IMR-90 (cell line): ENCODE data around the gene FAM78A. TPM values are rescaled to one million over a fixed set of nuclear protein-coding genes. Genes with fewer than 3 reads are reported as not detected.

ENCODE experiments used
- ATAC-seq: fragments of 200-7000 bp; cut with Tn5 transposase; 2 replicates; pipeline ENCODE4 v1.9.1; 2020; ENCODE audit warnings: low read depth, mild to moderate bottlenecking, moderate library complexity
- BruUV-seq: library from RNA; stranded (reverse); fragments of 400-500 nt; replicated peaks from 2 replicates; lab custom pipeline; 2021; lab: Mats Ljungman, UMichigan
- CTCF ChIA-PET: fragments of 300-600 bp; formaldehyde crosslinking; extraction: SDS; loops from one replicate; lab custom pipeline; 2021; ENCODE audit warnings: antibody characterized with exemption; lab: Yijun Ruan, JAX
- POLR2A ChIA-PET: fragments of 300-600 bp; sonication (Branson Sonifier 250); formaldehyde crosslinking; loops from one replicate; lab custom pipeline; 2022; ENCODE audit warnings: antibody characterized with exemption; ENCODE audit not compliant: unreplicated experiment; lab: Charles Lee
- DNase-seq: peaks from one replicate; pipeline ENCODE4 v3.0.0; 2013
- H2AFZ ChIP-seq: replicated peaks from 2 replicates; pipeline ENCODE3; 2013; ENCODE audit warnings: low read length, mild to moderate bottlenecking; ENCODE audit not compliant: poor library complexity
- H2AK5ac ChIP-seq: 2 replicates; pipeline ENCODE4 v1.6.1; 2013; ENCODE audit warnings: low read depth, low read length, inconsistent platforms
- H2AK9ac ChIP-seq: replicated peaks from 2 replicates; pipeline ENCODE3; 2013; ENCODE audit warnings: mild to moderate bottlenecking, low read depth, low read length, moderate library complexity; ENCODE audit not compliant: poor library complexity
- H2BK120ac ChIP-seq: 2 replicates; pipeline ENCODE4 v1.6.1; 2013; ENCODE audit warnings: low read depth, low read length, inconsistent platforms
- H2BK15ac ChIP-seq: 3 replicates; pipeline ENCODE4 v1.6.1; 2013; ENCODE audit warnings: low read depth, low read length, inconsistent platforms
- H2BK20ac ChIP-seq: 2 replicates; pipeline ENCODE4 v1.6.1; 2013; ENCODE audit warnings: low read depth, mild to moderate bottlenecking, inconsistent platforms, low read length, moderate library complexity
- H2BK5ac ChIP-seq: 2 replicates; pipeline ENCODE4 v1.6.1; 2013; ENCODE audit warnings: mild to moderate bottlenecking, low read depth, low read length, inconsistent platforms; ENCODE audit not compliant: poor library complexity, severe bottlenecking
- H3K14ac ChIP-seq: replicated peaks from 2 replicates; pipeline ENCODE4 v1.6.1; 2013; ENCODE audit warnings: low read depth, low read length, inconsistent platforms
- H3K18ac ChIP-seq: 2 replicates; pipeline ENCODE4 v1.6.1; 2013; ENCODE audit warnings: low read depth, low read length, control low read depth
- H3K23ac ChIP-seq: 2 replicates; pipeline ENCODE4 v1.6.1; 2013; ENCODE audit warnings: low read depth, low read length, inconsistent platforms
- H3K27ac ChIP-seq: 2 replicates; pipeline ENCODE4 v1.5.1; 2013; ENCODE audit warnings: mild to moderate bottlenecking, control low read depth, low read length; ENCODE audit not compliant: insufficient read depth
- H3K27me3 ChIP-seq: 2 replicates; pipeline ENCODE4 v1.6.1; 2013; ENCODE audit warnings: low read length; ENCODE audit not compliant: control insufficient read depth, insufficient read depth
- H3K36me3 ChIP-seq: 2 replicates; pipeline ENCODE4 v1.6.1; 2013; ENCODE audit warnings: low read length, mixed read lengths; ENCODE audit not compliant: control insufficient read depth, insufficient read depth
- H3K4ac ChIP-seq: 2 replicates; pipeline ENCODE4 v1.6.1; 2013; ENCODE audit warnings: low read depth, low read length, inconsistent platforms
- H3K4me1 ChIP-seq: 2 replicates; pipeline ENCODE4 v1.6.1; 2013; ENCODE audit warnings: low read length, mixed read lengths; ENCODE audit not compliant: control insufficient read depth, insufficient read depth
- H3K4me2 ChIP-seq: 2 replicates; pipeline ENCODE4 v1.6.1; 2013; ENCODE audit warnings: low read depth, mild to moderate bottlenecking, control low read depth, low read length, moderate library complexity
- H3K4me3 ChIP-seq: 2 replicates; pipeline ENCODE4 v1.5.1; 2013; ENCODE audit warnings: low read depth, mild to moderate bottlenecking, control low read depth, low read length, moderate library complexity; ENCODE audit not compliant: insufficient read depth
- H3K56ac ChIP-seq: 2 replicates; pipeline ENCODE4 v1.6.1; 2013; ENCODE audit warnings: low read length, inconsistent platforms; ENCODE audit not compliant: insufficient read depth; ENCODE audit errors: extremely low read depth
- H3K79me1 ChIP-seq, 2 experiments: 2 replicates each; pipeline ENCODE4 v1.6.1; 2013; ENCODE audit warnings: low read length in 2 of 2, inconsistent platforms in 1 of 2, low read depth in 1 of 2
- H3K9ac ChIP-seq: 2 replicates; pipeline ENCODE4 v1.6.1; 2013; ENCODE audit warnings: low read depth, low read length, control low read depth
- H3K9me1 ChIP-seq: 2 replicates; pipeline ENCODE4 v1.6.1; 2013; ENCODE audit warnings: low read length, inconsistent platforms; ENCODE audit not compliant: insufficient read depth
- H3K9me3 ChIP-seq: 2 replicates; pipeline ENCODE4 v1.6.1; 2013; ENCODE audit warnings: low read length; ENCODE audit not compliant: control insufficient read depth, insufficient read depth
- H4K20me1 ChIP-seq: 2 replicates; pipeline ENCODE4 v1.6.1; 2013; ENCODE audit warnings: low read length, inconsistent platforms; ENCODE audit not compliant: insufficient read depth
- H4K5ac ChIP-seq: 2 replicates; pipeline ENCODE4 v1.6.1; 2013; ENCODE audit warnings: mild to moderate bottlenecking, low read depth, low read length, control low read depth
- H4K8ac ChIP-seq, 2 experiments: 2 replicates each; pipeline ENCODE4 v1.6.1; 2013; ENCODE audit warnings: low read depth in 2 of 2, low read length in 2 of 2, control low read depth in 1 of 2, inconsistent platforms in 1 of 2
- H4K91ac ChIP-seq: 2 replicates; pipeline ENCODE4 v1.6.1; 2013; ENCODE audit warnings: low read depth, low read length, inconsistent platforms; ENCODE audit not compliant: insufficient read depth
- BHLHE40 ChIP-seq: fragments of 150-350 bp; IDR thresholded peaks from 2 replicates; pipeline ENCODE4 v1.6.1; 2016; ENCODE audit warnings: mild to moderate bottlenecking, low read depth, low read length
- CEBPB ChIP-seq: IDR thresholded peaks from 2 replicates; pipeline ENCODE4 v1.6.1; 2012; ENCODE audit warnings: low read depth, low read length, improper control_type of control experiment
- CHD1 ChIP-seq: IDR thresholded peaks from 2 replicates; pipeline ENCODE4 v1.6.1; 2012; ENCODE audit warnings: low read depth, low read length, improper control_type of control experiment
- MAFK ChIP-seq: IDR thresholded peaks from 2 replicates; pipeline ENCODE4 v1.6.1; 2012; ENCODE audit warnings: low read depth, low read length, improper control_type of control experiment
- MXI1 ChIP-seq: IDR thresholded peaks from 2 replicates; pipeline ENCODE4 v1.6.1; 2012; ENCODE audit warnings: low read depth, mild to moderate bottlenecking, low read length, moderate library complexity, borderline replicate concordance
- POLR2A ChIP-seq: IDR thresholded peaks from 2 replicates; pipeline ENCODE4 v1.6.1; 2012; ENCODE audit warnings: mild to moderate bottlenecking, low read depth, low read length
- USF2 ChIP-seq: fragments of 150-350 bp; IDR thresholded peaks from 2 replicates; pipeline ENCODE4 v1.6.1; 2017; ENCODE audit warnings: mild to moderate bottlenecking, antibody characterized with exemption, low read length, low read depth
- WGBS, 2 experiments: methylation state at CpG; one replicate each; pipeline versions ENCODE4 v1.1.5 to v1.1.7; 2013; ENCODE audit warnings: missing lambda C conversion rate in 2 of 2; ENCODE audit not compliant: insufficient read length in 1 of 2; ENCODE audit errors: extremely low coverage in 2 of 2; 5-methylcytosine and 5-hydroxymethylcytosine counted together
- dilution Hi-C: fragments of 300-500 bp; cut with HindIII; formaldehyde crosslinking; loops from one replicate; pipeline ENCODE4 v1.14.3; 2018; ENCODE audit warnings: low sequenced_read_pairs; ENCODE audit not compliant: unreplicated experiment
- in situ Hi-C: fragments of 300-500 bp; cut with MboI; formaldehyde crosslinking; loops from 3 replicates; pipeline ENCODE4 v1.14.3; 2019; ENCODE audit warnings: low sequenced_read_pairs, inconsistent platforms, mixed read lengths
- intact Hi-C: fragments of 100-400 bp; cut with micrococcal nuclease; formaldehyde crosslinking; loops from 2 replicates; pipeline ENCODE4 v1.10.0; 2022
- polyA plus RNA-seq, 3 experiments: library from polyadenylated mRNA; depleted of rRNA; stranded (reverse); fragments of >200 nt; gene quantifications; 2 replicates each; pipeline ENCODE4 v1.2.3, GENCODE V29; 2012; ENCODE audit warnings: low replicate concordance in 1 of 3
- total RNA-seq: library from RNA; depleted of rRNA; stranded (reverse); fragments of >200 nt; gene quantifications from 2 replicates; pipeline ENCODE4 v1.2.3, GENCODE V29; 2012

FAM78A gene
- total and polyA plus RNA-seq, 2 of the 4 experiments (the other 2 are of a cell fraction): 0.18 to 0.27 TPM

- H3K56ac ChIP-seq: no peak overlapping the region
- H4K91ac ChIP-seq: no peak overlapping the region
- no peak overlapping the region for H3K9ac ChIP-seq
- H2BK15ac ChIP-seq: no peak overlapping the region
- no peak overlapping the region for H3K27ac ChIP-seq
- H2BK120ac ChIP-seq: no peak overlapping the region
- H3K14ac ChIP-seq: no peak overlapping the region
- no peak overlapping the region for H2AFZ ChIP-seq
- no peak overlapping the region for H2BK20ac ChIP-seq
- H2AK5ac ChIP-seq: no peak overlapping the region
- H3K4me3 ChIP-seq: no peak overlapping the region
- no peak overlapping the region for H2BK5ac ChIP-seq
- no peaks in the 10 kb centered on the region for H3K79me1 ChIP-seq
- no peak for DNase-seq
- H3K23ac ChIP-seq: no peak overlapping the region
- no CpG with 5 or more reads among the region's 5 CpGs for WGBS, 2 experiments
- no peaks in the 10 kb centered on the region for H3K9me3 ChIP-seq
- ChIA-PET CTCF (no interaction called here), POLR2A (no interaction called here)
- H2AK9ac ChIP-seq: no peak overlapping the region
- no peaks in the 10 kb centered on the region for H4K20me1 ChIP-seq
- BruUV-seq: no TSS peak
- intact Hi-C loops (no loop called here), dilution Hi-C loops (no loop called here), in situ Hi-C loops (no loop called here)
- H3K18ac ChIP-seq: no peak overlapping the region
- H3K4me2 ChIP-seq: no peak overlapping the region
- H3K36me3 ChIP-seq: peaks cover 31% of the 10 kb centered on the region
- peaks cover 2% of the 10 kb centered on the region; the same call in 1 of the 2 replicates for H3K9me1 ChIP-seq
- TF ChIP-seq MXI1 (no peak), BHLHE40 (no peak), MAFK (no peak), USF2 (no peak), CHD1 (no peak), CEBPB (no peak), POLR2A (no peak)
- H3K27me3 ChIP-seq: no peaks in the 10 kb centered on the region
- H3K4ac ChIP-seq: no peak overlapping the region
- no peak overlapping the region for H4K5ac ChIP-seq
- H4K8ac ChIP-seq: no peak overlapping the region
- H3K4me1 ChIP-seq: peaks cover 7% of the 10 kb centered on the region
- no peak for ATAC-seq
Measured at GRCh38 chr9:131236761-131237160, 39.5 kb downstream of the FAM78A start.
